ENCODE measurements around the gene AAK1.
A peak's percentile ranks its signal among the peaks of the same experiment; 100 is the strongest.

Gene AAK1

GRCh38 chr2:69634196-69634821, 9.2 kb downstream of the AAK1 start:
- no peak for TF ChIP-seq CTCF (conservative IDR thresholded peaks at IDR 0.05)
- H3K27ac ChIP-seq: no peak overlapping the region

GRCh38 chr2:69631402-69631801, 12.1 kb downstream of the AAK1 start:
- TF ChIP-seq CTCF (conservative IDR thresholded peaks at IDR 0.05): no peak
- no peak overlapping the region for H3K27ac ChIP-seq

- TF ChIP-seq CTCF (conservative IDR thresholded peaks at IDR 0.05): no peak
- H3K27ac ChIP-seq: peak overlapping the region; percentile 30; the same call in 1 of the 2 replicates
Measured at GRCh38 chr2:69629921-69630608, 13.5 kb downstream of the AAK1 start.

GRCh38 chr2:69628325-69629021, 15.1 kb downstream of the AAK1 start:
- TF ChIP-seq CTCF (conservative IDR thresholded peaks at IDR 0.05): no peak
- H3K27ac ChIP-seq: no peak overlapping the region; the same call in 1 of the 2 replicates

GRCh38 chr2:69625078-69625795, 18.3 kb downstream of the AAK1 start:
- peak overlapping the region; percentile 45 for H3K27ac ChIP-seq
- no peak for TF ChIP-seq CTCF (conservative IDR thresholded peaks at IDR 0.05)

- TF ChIP-seq CTCF (conservative IDR thresholded peaks at IDR 0.05): no peak
- peak overlapping the region; percentile 45 for H3K27ac ChIP-seq
Measured at GRCh38 chr2:69624611-69625010, 18.9 kb downstream of the AAK1 start.

- H3K27ac ChIP-seq: no peak overlapping the region; the same call in 1 of the 2 replicates
- TF ChIP-seq CTCF (conservative IDR thresholded peaks at IDR 0.05): no peak
Measured at GRCh38 chr2:69624131-69624530, 19.4 kb downstream of the AAK1 start.

Measured in VCaP (cell line).